Endothelial cell of umbilical vein (primary cell): ENCODE measurements around the gene R3HDM1.

ENCODE experiments used
- CTCF ChIP-seq, 2 donors: IDR thresholded peaks; 1 replicate in 1 of 2; 2 replicates in 1 of 2; pipeline ENCODE4 v1.5.1; 2011; ENCODE audit warnings: low read length in 2 of 2, mild to moderate bottlenecking in 2 of 2, moderate library complexity in 2 of 2, control low read depth in 1 of 2, inconsistent platforms in 1 of 2, low read depth in 1 of 2; ENCODE audit not compliant: insufficient read depth in 1 of 2; ENCODE audit errors: extremely low read depth in 1 of 2
- EZH2 ChIP-seq: IDR thresholded peaks from 2 replicates; pipeline ENCODE4 v1.6.1; 2012; ENCODE audit warnings: borderline replicate concordance, low read depth, mild to moderate bottlenecking, moderate library complexity, low read length, inconsistent platforms; ENCODE audit not compliant: severe bottlenecking
- GATA2 ChIP-seq: IDR thresholded peaks from 2 replicates; pipeline ENCODE4 v1.7.0; 2011; ENCODE audit warnings: low read depth, mild to moderate bottlenecking, moderate library complexity, mixed read lengths, low read length; ENCODE audit not compliant: insufficient read length, insufficient read depth
- JUN ChIP-seq: IDR thresholded peaks from 2 replicates; pipeline ENCODE4 v1.6.1; 2011; ENCODE audit warnings: borderline replicate concordance, low read depth; ENCODE audit not compliant: insufficient read length, insufficient read depth
- MAX ChIP-seq: IDR thresholded peaks from 2 replicates; pipeline ENCODE4 v1.6.1; 2011; ENCODE audit not compliant: insufficient read depth, insufficient read length
- POLR2A ChIP-seq: IDR thresholded peaks from 2 replicates; pipeline ENCODE4 v1.6.1; 2012; ENCODE audit warnings: low read depth, mild to moderate bottlenecking, control low read depth, low read length
- POLR2AphosphoS5 ChIP-seq: IDR thresholded peaks from 2 replicates; pipeline ENCODE4 v1.6.1; 2012; ENCODE audit warnings: low read depth, mild to moderate bottlenecking, control low read depth, low read length, moderate library complexity; ENCODE audit not compliant: insufficient read depth

GRCh38 chr2:135743860-135744259 lies 212.6 kb downstream of the R3HDM1 start:
- TF ChIP-seq CTCF (IDR thresholded peaks at IDR 0.05; ENCODE audit: extremely low read depth in 1 of 2, insufficient read depth in 1 of 2, low read depth in 1 of 2, low read length in 2 of 2) (no peak), JUN (no peak), POLR2AphosphoS5 (no peak), EZH2 (no peak), POLR2A (no peak), MAX (no peak), GATA2 (no peak)
